Keratinocyte (primary cell): Measurements from ENCODE around the gene COA8. TPM values are rescaled to one million over a fixed set of nuclear protein-coding genes. Genes with fewer than 3 reads are reported as not detected.

Experiments used
- DNase-seq: peaks from one replicate; pipeline ENCODE4 v3.0.0-alpha.2; 2011; ENCODE audit warnings: low read depth, missing footprints, low spot score
- FAIRE-seq: peaks from 2 replicates; lab custom pipeline; 2011; peaks lifted over from hg19 to GRCh38; lab: Jason Lieb, UNC
- H2AFZ ChIP-seq: 2 replicates; pipeline ENCODE4 v1.6.0; 2012; ENCODE audit warnings: low read length, control low read depth, inconsistent platforms; ENCODE audit not compliant: control insufficient read depth
- H3K27ac ChIP-seq: 2 replicates; pipeline ENCODE4 v1.5.1; 2011; ENCODE audit warnings: low read length; ENCODE audit not compliant: control insufficient read depth, insufficient read depth
- H3K27me3 ChIP-seq: 3 replicates; pipeline ENCODE4 v1.6.0; 2011; ENCODE audit warnings: low read length; ENCODE audit not compliant: control insufficient read depth, insufficient read depth; ENCODE audit errors: extremely low read depth
- H3K36me3 ChIP-seq, 2 experiments: 2 replicates in 1 of 2; 3 replicates in 1 of 2; pipeline ENCODE4 v1.5.1; 2011; ENCODE audit warnings: low read length in 2 of 2, mild to moderate bottlenecking in 1 of 2; ENCODE audit not compliant: control insufficient read depth in 2 of 2, insufficient read depth in 2 of 2; ENCODE audit errors: extremely low read depth in 1 of 2
- H3K4me1 ChIP-seq: 3 replicates; pipeline ENCODE4 v1.5.1; 2011; ENCODE audit warnings: low read length; ENCODE audit not compliant: control insufficient read depth, insufficient read depth; ENCODE audit errors: extremely low read depth
- H3K4me2 ChIP-seq: 3 replicates; pipeline ENCODE4 v1.6.0; 2011; ENCODE audit warnings: low read depth, low read length; ENCODE audit not compliant: control insufficient read depth, insufficient read depth; ENCODE audit errors: extremely low read depth
- H3K4me3 ChIP-seq, 3 experiments: fragments of 200-600 bp in 1 of 3; sonication (generic) in 1 of 3; 2 replicates in 2 of 3; 3 replicates in 1 of 3; pipeline ENCODE4 v1.5.1; 2011 to 2016; ENCODE audit warnings: low read length in 3 of 3, mild to moderate bottlenecking in 3 of 3, control low read depth in 2 of 3, inconsistent platforms in 1 of 3, low read depth in 1 of 3, mixed read lengths in 1 of 3, mixed run types in 1 of 3, moderate library complexity in 1 of 3; ENCODE audit not compliant: control insufficient read depth in 2 of 3, insufficient read depth in 2 of 3; ENCODE audit errors: extremely low read depth in 1 of 3
- H3K79me2 ChIP-seq: 2 replicates; pipeline ENCODE4 v1.6.0; 2012; ENCODE audit warnings: low read length; ENCODE audit not compliant: control insufficient read depth, insufficient read depth
- H3K9ac ChIP-seq: 3 replicates; pipeline ENCODE4 v1.6.0; 2011; ENCODE audit warnings: low read length; ENCODE audit not compliant: control insufficient read depth, insufficient read depth; ENCODE audit errors: extremely low read depth
- H3K9me1 ChIP-seq: 3 replicates; pipeline ENCODE4 v1.6.0; 2011; ENCODE audit warnings: low read length; ENCODE audit not compliant: control insufficient read depth, insufficient read depth; ENCODE audit errors: extremely low read depth
- H3K9me3 ChIP-seq: 2 replicates; pipeline ENCODE4 v1.5.1; 2012; ENCODE audit warnings: low read depth, low read length; ENCODE audit not compliant: control insufficient read depth
- H4K20me1 ChIP-seq: 3 replicates; pipeline ENCODE4 v1.6.0; 2011; ENCODE audit warnings: low read length; ENCODE audit not compliant: control insufficient read depth, insufficient read depth; ENCODE audit errors: extremely low read depth
- EZH2 ChIP-seq: IDR thresholded peaks from one replicate; pipeline ENCODE4 v1.6.1; 2012; ENCODE audit warnings: inconsistent platforms, mild to moderate bottlenecking, low read length, moderate library complexity
- dilution Hi-C: fragments of 300-500 bp; cut with MboI; formaldehyde crosslinking; loops from one replicate; pipeline ENCODE4 v1.7.0; 2020; ENCODE audit warnings: low sequenced_read_pairs; ENCODE audit not compliant: extremely low pct_ligation_motif_present
- polyA plus RNA-seq, 5 experiments: library from polyadenylated mRNA; depleted of rRNA in 3 of 5; stranded (reverse) in 3 of 5; stranded (forward) in 1 of 5; unstranded in 1 of 5; fragments of >200 nt; gene quantifications; 1 replicate in 1 of 5; 2 replicates in 3 of 5; 3 replicates in 1 of 5; pipeline versions ENCODE4 v1.2.1 to v1.2.3, GENCODE V29; 2011 to 2012; ENCODE audit warnings: missing spikeins in 2 of 5, low read depth in 1 of 5, low replicate concordance in 1 of 5
- small RNA-seq, 3 experiments: library from RNA; depleted of rRNA; stranded (forward); fragments of <200 nt; gene quantifications; one replicate each; pipeline ENCODE3, GENCODE V24; 2012; ENCODE audit warnings: low read depth in 3 of 3, low replicate concordance in 1 of 3; ENCODE audit not compliant: insufficient read length in 3 of 3
- TF ChIP-seq, protein P1 (sequence below), 3 experiments: IDR thresholded peaks in 1 of 3; conservative IDR thresholded peaks in 1 of 3; optimal IDR thresholded peaks in 1 of 3; 2 replicates in 2 of 3; 3 replicates in 1 of 3; pipeline versions ENCODE3 to v1.5.1; 2011; ENCODE audit warnings: low read length in 3 of 3, mild to moderate bottlenecking in 3 of 3, moderate library complexity in 2 of 3, control low read depth in 1 of 3, inconsistent platforms in 1 of 3; ENCODE audit not compliant: insufficient read depth in 2 of 3; ENCODE audit errors: extremely low read depth in 1 of 3

The COA8 gene
- polyA plus RNA-seq, 1 donor (not counting 4 experiments of a cell fraction or from before 2014, with no cell fraction given), result 24.8 TPM

DNA sequence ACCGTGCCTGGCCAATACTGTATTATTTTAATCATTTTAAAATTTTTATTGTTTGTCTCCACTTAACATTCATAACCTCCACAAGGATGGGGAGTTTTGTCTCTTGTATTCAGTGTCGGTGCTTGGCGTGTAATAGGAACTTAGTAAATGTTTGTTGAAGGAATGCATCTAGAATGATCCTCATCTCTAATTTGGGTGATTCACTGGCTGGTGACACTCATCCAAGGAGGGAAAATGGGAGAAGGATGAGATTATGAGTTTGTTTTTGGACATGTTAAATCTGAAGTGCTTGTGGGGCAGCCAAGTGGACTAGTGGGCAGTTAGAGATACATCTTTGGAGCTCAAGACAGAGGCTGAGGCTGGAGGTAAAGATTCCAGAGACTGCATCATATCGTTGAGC, 71.4 kb downstream of the COA8 start:
- H2AFZ ChIP-seq, result no peak overlapping the region
- no peak overlapping the region for H3K9ac ChIP-seq
- H4K20me1 ChIP-seq, result peaks cover 42% of the 10 kb centered on the region
- no peak for DNase-seq
- H3K9me3 ChIP-seq, result no peaks in the 10 kb centered on the region
- peaks cover 99% of the 10 kb centered on the region for H3K79me2 ChIP-seq
- FAIRE-seq, result no peak
- no peaks in the 10 kb centered on the region for H3K9me1 ChIP-seq
- H3K4me1 ChIP-seq, result peaks cover 7% of the 10 kb centered on the region
- TF ChIP-seq, protein P1, sequence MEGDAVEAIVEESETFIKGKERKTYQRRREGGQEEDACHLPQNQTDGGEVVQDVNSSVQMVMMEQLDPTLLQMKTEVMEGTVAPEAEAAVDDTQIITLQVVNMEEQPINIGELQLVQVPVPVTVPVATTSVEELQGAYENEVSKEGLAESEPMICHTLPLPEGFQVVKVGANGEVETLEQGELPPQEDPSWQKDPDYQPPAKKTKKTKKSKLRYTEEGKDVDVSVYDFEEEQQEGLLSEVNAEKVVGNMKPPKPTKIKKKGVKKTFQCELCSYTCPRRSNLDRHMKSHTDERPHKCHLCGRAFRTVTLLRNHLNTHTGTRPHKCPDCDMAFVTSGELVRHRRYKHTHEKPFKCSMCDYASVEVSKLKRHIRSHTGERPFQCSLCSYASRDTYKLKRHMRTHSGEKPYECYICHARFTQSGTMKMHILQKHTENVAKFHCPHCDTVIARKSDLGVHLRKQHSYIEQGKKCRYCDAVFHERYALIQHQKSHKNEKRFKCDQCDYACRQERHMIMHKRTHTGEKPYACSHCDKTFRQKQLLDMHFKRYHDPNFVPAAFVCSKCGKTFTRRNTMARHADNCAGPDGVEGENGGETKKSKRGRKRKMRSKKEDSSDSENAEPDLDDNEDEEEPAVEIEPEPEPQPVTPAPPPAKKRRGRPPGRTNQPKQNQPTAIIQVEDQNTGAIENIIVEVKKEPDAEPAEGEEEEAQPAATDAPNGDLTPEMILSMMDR (optimal IDR thresholded peaks at IDR 0.05 in 1 of 3, IDR thresholded peaks at IDR 0.05 in 1 of 3, conservative IDR thresholded peaks at IDR 0.05 in 1 of 3; ENCODE audit: extremely low read depth in 1 of 3, insufficient read depth in 2 of 3, low read length in 3 of 3), result no peak
- no peak for TF ChIP-seq EZH2
- no peaks in the 10 kb centered on the region for H3K27me3 ChIP-seq
- dilution Hi-C loops, result no loop called here
- H3K4me2 ChIP-seq, result no peak overlapping the region
- H3K4me3 ChIP-seq, result no peak overlapping the region
- H3K36me3 ChIP-seq, result peaks cover 3 to 10% of the 10 kb centered on the region in 2 experiments
- H3K27ac ChIP-seq, result no peak overlapping the region

DNA sequence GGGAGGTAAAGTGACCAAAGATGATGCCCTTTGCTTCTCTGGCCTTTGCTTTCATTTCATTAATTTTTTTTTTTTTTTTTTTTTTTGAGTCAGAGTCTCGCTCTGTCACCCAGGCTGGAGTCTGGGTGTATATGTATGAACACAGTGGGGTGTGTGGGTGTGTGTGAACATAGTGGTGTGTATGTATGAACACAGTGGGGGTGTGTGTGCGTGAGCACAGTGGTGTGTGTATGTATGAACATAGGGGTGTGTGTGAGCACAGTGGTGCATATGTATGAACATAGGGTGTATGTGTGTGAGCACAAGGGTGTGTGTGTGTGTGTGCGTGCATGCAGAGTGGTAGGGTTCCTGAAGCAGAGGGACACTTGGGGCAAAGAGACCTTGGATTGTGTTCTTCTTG, 75.8 kb downstream of the COA8 start:
- H2AFZ ChIP-seq, result no peak overlapping the region
- H3K9me3 ChIP-seq, result no peaks in the 10 kb centered on the region
- H3K27me3 ChIP-seq, result no peaks in the 10 kb centered on the region
- FAIRE-seq (no peak), DNase-seq (no peak)
- peaks cover 3% of the 10 kb centered on the region for H3K9me1 ChIP-seq
- no peak overlapping the region for H3K4me2 ChIP-seq
- H3K27ac ChIP-seq, result no peak overlapping the region
- peaks cover 95% of the 10 kb centered on the region for H3K79me2 ChIP-seq
- peaks cover 5 to 8% of the 10 kb centered on the region in 2 experiments for H3K36me3 ChIP-seq
- dilution Hi-C loops, result no loop called here
- peaks cover 46% of the 10 kb centered on the region for H4K20me1 ChIP-seq
- H3K4me3 ChIP-seq, result no peak overlapping the region
- no peak overlapping the region for H3K9ac ChIP-seq
- no peaks in the 10 kb centered on the region for H3K4me1 ChIP-seq
- TF ChIP-seq EZH2, result no peak
- TF ChIP-seq, protein P1 (optimal IDR thresholded peaks at IDR 0.05 in 1 of 3, IDR thresholded peaks at IDR 0.05 in 1 of 3, conservative IDR thresholded peaks at IDR 0.05 in 1 of 3; ENCODE audit: extremely low read depth in 1 of 3, insufficient read depth in 2 of 3, low read length in 3 of 3), result no peak

Small RNA genes within 50 kb of the gene (small RNA-seq; reads per million reads assigned to genes)
- gene RNU4-68P (0 reads per million in 3 experiments), gene RNU7-160P (0 reads per million in 3 experiments)

Other genes with a start within 250 kb of the COA8 start
- gene EIF5, start 228.7 kb upstream of the COA8 start, polyA plus RNA-seq, result 139 to 283 TPM (median 221 TPM) in 3 replicates
- 104 to 133 TPM (median 109 TPM) in 3 replicates for gene MARK3, start 177.5 kb upstream of the COA8 start, polyA plus RNA-seq
- 8.2 to 60.7 TPM (median 10.0 TPM) in 3 replicates for gene CKB, start 40.1 kb upstream of the COA8 start, polyA plus RNA-seq
- 4.4 to 8.9 TPM (median 5.9 TPM) in 3 replicates for gene TRMT61A, start 33.8 kb upstream of the COA8 start, polyA plus RNA-seq
- gene BAG5, start 303 bp upstream of the COA8 start, polyA plus RNA-seq, result 6.9 to 14.4 TPM (median 13.8 TPM) in 3 replicates
- 113 to 130 TPM (median 116 TPM) in 3 replicates for gene KLC1, start 66.3 kb downstream of the COA8 start, polyA plus RNA-seq
- 10.3 to 21.0 TPM (median 14.8 TPM) in 3 replicates for gene XRCC3, start 152.5 kb downstream of the COA8 start, polyA plus RNA-seq
- gene ZFYVE21, start 152.8 kb downstream of the COA8 start, polyA plus RNA-seq, result 116 to 147 TPM (median 130 TPM) in 3 replicates